ENCODE results near the gene COL5A1.

COL5A1 gene

DNA sequence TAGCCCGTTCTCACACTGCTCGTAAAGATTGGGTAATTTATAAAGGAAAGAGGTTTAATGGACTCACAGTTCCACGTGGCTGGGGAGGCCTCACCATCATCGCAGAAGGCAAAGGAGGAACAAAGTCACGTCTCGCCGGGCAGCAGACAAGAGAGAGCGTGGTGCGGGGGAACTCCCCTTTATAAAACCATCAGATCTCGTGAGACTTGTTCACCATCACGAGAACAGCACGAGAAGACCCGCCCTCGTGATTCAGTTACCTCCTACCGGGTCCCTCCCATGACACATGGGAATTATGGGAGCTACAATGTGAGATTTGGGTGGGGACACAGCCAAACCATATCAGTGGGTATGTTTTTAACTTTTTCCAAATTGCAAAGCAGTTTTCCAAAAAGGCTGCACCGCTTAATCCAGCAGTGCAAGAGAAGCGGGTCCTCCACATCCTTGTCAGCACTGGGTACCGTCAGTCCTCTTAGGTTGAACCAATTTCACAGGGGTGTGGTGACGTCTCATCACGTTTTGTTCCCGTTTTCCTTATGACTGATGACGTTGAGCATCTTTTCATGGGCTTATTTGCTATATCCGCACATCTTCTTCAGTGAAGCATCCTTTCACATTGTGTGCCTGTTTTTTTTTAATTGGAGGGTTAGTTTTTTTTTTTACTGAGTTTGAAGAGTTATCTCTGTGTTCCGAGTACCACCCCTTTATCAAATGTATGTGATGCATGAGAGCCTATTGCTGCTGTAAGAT, 231.1 kb downstream of the COL5A1 start:
- TF ChIP-seq POLR2AphosphoS5 (IDR thresholded peaks at IDR 0.05; ENCODE audit: low read depth, low read length), result no peak

DNA sequence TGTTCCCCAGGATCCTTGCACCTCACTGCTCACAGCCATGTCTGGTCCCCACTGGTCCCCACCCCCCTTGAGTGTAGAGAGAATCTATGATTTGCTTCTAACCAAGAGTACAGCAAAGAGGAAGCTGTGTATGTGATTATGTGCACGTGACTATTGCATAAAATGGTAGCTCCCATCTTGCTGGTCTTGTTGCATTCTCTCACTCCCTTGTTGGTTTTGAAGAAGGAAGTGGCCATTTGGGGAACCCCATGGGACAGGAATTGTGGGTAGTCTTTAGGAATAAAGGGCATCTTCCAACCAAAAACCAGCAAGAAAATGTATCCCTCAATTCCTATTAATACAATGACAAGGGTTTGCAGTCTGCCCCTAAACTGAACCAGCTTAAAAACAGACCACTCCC, 233.8 kb downstream of the COL5A1 start:
- TF ChIP-seq FOXP2 (optimal IDR thresholded peaks at IDR 0.05; ENCODE audit: borderline replicate concordance, extremely low read depth, extremely low read length, insufficient read depth), result no peak
- no peak for TF ChIP-seq POLR2AphosphoS5 (IDR thresholded peaks at IDR 0.05; ENCODE audit: low read depth, low read length)
- TF ChIP-seq, protein P1, sequence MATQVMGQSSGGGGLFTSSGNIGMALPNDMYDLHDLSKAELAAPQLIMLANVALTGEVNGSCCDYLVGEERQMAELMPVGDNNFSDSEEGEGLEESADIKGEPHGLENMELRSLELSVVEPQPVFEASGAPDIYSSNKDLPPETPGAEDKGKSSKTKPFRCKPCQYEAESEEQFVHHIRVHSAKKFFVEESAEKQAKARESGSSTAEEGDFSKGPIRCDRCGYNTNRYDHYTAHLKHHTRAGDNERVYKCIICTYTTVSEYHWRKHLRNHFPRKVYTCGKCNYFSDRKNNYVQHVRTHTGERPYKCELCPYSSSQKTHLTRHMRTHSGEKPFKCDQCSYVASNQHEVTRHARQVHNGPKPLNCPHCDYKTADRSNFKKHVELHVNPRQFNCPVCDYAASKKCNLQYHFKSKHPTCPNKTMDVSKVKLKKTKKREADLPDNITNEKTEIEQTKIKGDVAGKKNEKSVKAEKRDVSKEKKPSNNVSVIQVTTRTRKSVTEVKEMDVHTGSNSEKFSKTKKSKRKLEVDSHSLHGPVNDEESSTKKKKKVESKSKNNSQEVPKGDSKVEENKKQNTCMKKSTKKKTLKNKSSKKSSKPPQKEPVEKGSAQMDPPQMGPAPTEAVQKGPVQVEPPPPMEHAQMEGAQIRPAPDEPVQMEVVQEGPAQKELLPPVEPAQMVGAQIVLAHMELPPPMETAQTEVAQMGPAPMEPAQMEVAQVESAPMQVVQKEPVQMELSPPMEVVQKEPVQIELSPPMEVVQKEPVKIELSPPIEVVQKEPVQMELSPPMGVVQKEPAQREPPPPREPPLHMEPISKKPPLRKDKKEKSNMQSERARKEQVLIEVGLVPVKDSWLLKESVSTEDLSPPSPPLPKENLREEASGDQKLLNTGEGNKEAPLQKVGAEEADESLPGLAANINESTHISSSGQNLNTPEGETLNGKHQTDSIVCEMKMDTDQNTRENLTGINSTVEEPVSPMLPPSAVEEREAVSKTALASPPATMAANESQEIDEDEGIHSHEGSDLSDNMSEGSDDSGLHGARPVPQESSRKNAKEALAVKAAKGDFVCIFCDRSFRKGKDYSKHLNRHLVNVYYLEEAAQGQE (IDR thresholded peaks at IDR 0.05; ENCODE audit: insufficient read depth in 1 of 2, low read depth in 2 of 2, low read length in 2 of 2), result no peak
- no peak for TF ChIP-seq SIN3A (IDR thresholded peaks at IDR 0.05; ENCODE audit: borderline replicate concordance, insufficient read depth, low read length)
- TF ChIP-seq TAF1 (IDR thresholded peaks at IDR 0.05; ENCODE audit: borderline replicate concordance, insufficient read depth, low read length), result no peak

- TF ChIP-seq FOXP2 (optimal IDR thresholded peaks at IDR 0.05; ENCODE audit: borderline replicate concordance, extremely low read depth, extremely low read length, insufficient read depth), result no peak
- no peak for TF ChIP-seq SIN3A (IDR thresholded peaks at IDR 0.05; ENCODE audit: borderline replicate concordance, insufficient read depth, low read length)
- no peak for TF ChIP-seq TAF1 (IDR thresholded peaks at IDR 0.05; ENCODE audit: borderline replicate concordance, insufficient read depth, low read length)
- TF ChIP-seq, protein P1 (IDR thresholded peaks at IDR 0.05; ENCODE audit: insufficient read depth in 1 of 2, low read depth in 2 of 2, low read length in 2 of 2), result no peak
- no peak for TF ChIP-seq POLR2AphosphoS5 (IDR thresholded peaks at IDR 0.05; ENCODE audit: low read depth, low read length)
These were observed 235.9 kb downstream of the COL5A1 start for GRCh38 chr9:134877541-134877940.

DNA sequence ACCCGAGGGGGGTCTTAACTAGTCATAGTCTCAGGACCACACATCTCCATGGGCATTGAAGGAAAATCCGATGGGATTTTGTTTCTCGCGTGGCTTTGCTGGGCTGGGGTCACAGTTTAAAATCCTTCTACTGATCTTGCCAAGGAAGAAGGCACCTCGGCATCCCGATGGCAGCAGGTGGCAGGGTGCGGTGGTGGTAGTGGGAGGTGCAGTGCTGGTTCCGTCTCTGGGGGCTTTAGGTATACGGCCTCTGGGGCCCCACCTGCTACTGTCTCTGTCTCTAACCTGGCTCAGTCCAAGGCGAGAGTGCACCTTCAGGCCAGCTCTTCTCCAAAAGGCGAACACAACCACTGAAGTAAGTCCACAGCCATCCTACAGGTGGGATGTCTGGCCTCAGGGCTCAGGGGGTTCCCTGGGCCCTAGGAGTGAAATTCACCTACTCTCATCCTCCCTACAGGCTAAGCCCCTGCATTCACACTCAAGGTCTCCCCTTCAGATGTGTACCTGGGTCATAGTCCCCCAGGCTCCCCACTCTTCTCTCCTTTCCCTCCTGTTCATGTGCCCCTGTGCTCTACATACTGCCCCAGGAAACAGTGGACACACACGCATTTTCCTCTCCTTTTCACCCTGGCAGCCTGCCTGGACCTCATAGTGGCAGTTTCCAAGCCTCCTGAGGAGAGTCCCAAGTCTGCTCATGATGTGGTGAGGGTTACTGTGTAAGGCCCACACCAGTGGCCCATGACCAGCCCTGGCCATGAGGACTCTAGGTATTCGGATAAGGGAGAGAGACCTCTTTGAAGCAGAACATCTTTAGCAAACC, 238.3 kb downstream of the COL5A1 start:
- TF ChIP-seq, protein P1 (IDR thresholded peaks at IDR 0.05; ENCODE audit: insufficient read depth in 1 of 2, low read depth in 2 of 2, low read length in 2 of 2), result no peak
- TF ChIP-seq SIN3A (IDR thresholded peaks at IDR 0.05; ENCODE audit: borderline replicate concordance, insufficient read depth, low read length), result no peak
- TF ChIP-seq POLR2AphosphoS5 (IDR thresholded peaks at IDR 0.05; ENCODE audit: low read depth, low read length), result no peak
- no peak for TF ChIP-seq FOXP2 (optimal IDR thresholded peaks at IDR 0.05; ENCODE audit: borderline replicate concordance, extremely low read depth, extremely low read length, insufficient read depth)
- TF ChIP-seq TAF1 (IDR thresholded peaks at IDR 0.05; ENCODE audit: borderline replicate concordance, insufficient read depth, low read length), result no peak

DNA sequence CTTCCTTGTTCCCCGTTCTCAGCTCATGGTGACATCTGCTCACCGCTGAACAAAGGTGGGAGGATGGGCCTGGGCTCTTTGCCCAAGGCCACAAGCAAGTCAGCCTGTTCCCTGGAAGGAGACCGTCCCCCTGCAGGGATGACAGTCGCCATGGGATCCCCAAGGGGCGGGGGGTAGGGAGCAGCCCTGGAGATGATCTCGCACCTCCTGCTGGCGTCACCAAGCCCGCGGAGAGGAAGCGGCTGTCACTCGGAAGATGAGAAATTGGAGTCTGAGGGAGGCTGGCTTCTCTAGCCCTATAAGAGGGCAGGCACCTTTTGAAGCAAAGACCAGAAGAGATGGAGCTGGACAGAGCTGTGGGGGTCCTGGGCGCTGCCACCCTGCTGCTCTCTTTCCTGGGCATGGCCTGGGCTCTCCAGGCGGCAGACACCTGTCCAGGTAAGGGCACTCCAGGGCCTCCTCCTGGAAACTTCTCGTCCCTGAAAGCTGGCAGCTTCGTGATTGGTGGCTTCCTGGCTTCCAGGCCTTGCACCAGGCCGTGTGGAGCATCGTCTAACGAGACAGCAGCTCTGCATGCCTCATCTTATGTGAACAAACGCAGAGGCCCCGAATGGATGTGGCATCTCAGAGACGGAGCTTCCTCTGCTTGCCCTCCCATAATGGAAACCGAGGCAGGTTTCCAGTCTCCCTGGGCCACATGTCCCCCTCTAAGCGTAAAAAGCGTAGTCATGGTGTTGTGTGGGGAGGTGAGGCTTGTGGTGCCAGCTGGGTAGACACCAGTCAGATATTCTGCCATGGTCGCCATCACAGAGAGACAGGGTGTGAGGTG, 239.1 kb downstream of the COL5A1 start, which contains the start of gene FCN2:
TSS of gene FCN2 (plus strand) at position 327 of the 829 bp plus-strand sequence. CDS start at position 339, 12 bp downstream.
- TF ChIP-seq SIN3A (IDR thresholded peaks at IDR 0.05; ENCODE audit: borderline replicate concordance, insufficient read depth, low read length) (no peak), TAF1 (IDR thresholded peaks at IDR 0.05; ENCODE audit: borderline replicate concordance, insufficient read depth, low read length) (no peak), POLR2AphosphoS5 (IDR thresholded peaks at IDR 0.05; ENCODE audit: low read depth, low read length) (no peak), FOXP2 (optimal IDR thresholded peaks at IDR 0.05; ENCODE audit: borderline replicate concordance, extremely low read depth, extremely low read length, insufficient read depth) (no peak)
- TF ChIP-seq, protein P1 (IDR thresholded peaks at IDR 0.05; ENCODE audit: insufficient read depth in 1 of 2, low read depth in 2 of 2, low read length in 2 of 2), result no peak

Measured in PFSK-1 (cell line).